Endodermal cell (in vitro differentiated cells): Measurements from ENCODE around the gene CEP20. TPM values are rescaled to one million over a fixed set of nuclear protein-coding genes. Genes with fewer than 3 reads are reported as not detected.

Source experiments
- DNase-seq: peaks from one replicate; pipeline ENCODE4 v3.0.0-alpha.2; 2017
- H3K27ac ChIP-seq: 2 replicates; pipeline ENCODE4 v1.5.1; 2013; ENCODE audit warnings: mild to moderate bottlenecking, low read depth, low read length, moderate library complexity
- H3K27me3 ChIP-seq: 2 replicates; pipeline ENCODE4 v1.6.1; 2013; ENCODE audit warnings: mild to moderate bottlenecking, low read length, moderate library complexity; ENCODE audit not compliant: insufficient read depth, control insufficient read depth, poor library complexity, severe bottlenecking
- H3K36me3 ChIP-seq: 2 replicates; pipeline ENCODE4 v1.7.0; 2013; ENCODE audit warnings: mild to moderate bottlenecking, low read length, moderate library complexity; ENCODE audit not compliant: control insufficient read depth, insufficient read depth
- H3K4me1 ChIP-seq: one replicate; pipeline ENCODE4 v1.7.0; 2013; ENCODE audit warnings: low read length; ENCODE audit not compliant: control insufficient read depth, insufficient read depth
- H3K4me3 ChIP-seq: 2 replicates; pipeline ENCODE4 v1.5.1; 2013; ENCODE audit warnings: mild to moderate bottlenecking, low read length, moderate library complexity
- H3K9ac ChIP-seq: 2 replicates; pipeline ENCODE4 v1.6.1; 2013; ENCODE audit warnings: mild to moderate bottlenecking, low read length, moderate library complexity; ENCODE audit not compliant: poor library complexity, severe bottlenecking; ENCODE audit errors: extremely low read depth
- H3K9me3 ChIP-seq: 2 replicates; pipeline ENCODE4 v1.6.1; 2013; ENCODE audit warnings: mild to moderate bottlenecking, low read length, moderate library complexity; ENCODE audit not compliant: control insufficient read depth
- H3K27ac Mint-ChIP-seq: 2 replicates; pipeline ENCODE4 v1.8.0; 2020; ENCODE audit warnings: mixed read lengths
- H3K27me3 Mint-ChIP-seq: 2 replicates; pipeline ENCODE4 v1.8.0; 2021; ENCODE audit warnings: mild to moderate bottlenecking, mixed read lengths; ENCODE audit not compliant: insufficient read depth
- H3K36me3 Mint-ChIP-seq: 2 replicates; pipeline ENCODE4 v1.8.0; 2020; ENCODE audit warnings: low read depth, mixed read lengths
- H3K4me1 Mint-ChIP-seq: 2 replicates; pipeline ENCODE4 v1.8.0; 2020; ENCODE audit warnings: mixed read lengths
- H3K4me3 Mint-ChIP-seq: 2 replicates; pipeline ENCODE4 v1.8.0; 2020; ENCODE audit warnings: mild to moderate bottlenecking, moderate library complexity, mixed read lengths
- H3K9me3 Mint-ChIP-seq: 2 replicates; pipeline ENCODE4 v1.8.0; 2020; ENCODE audit warnings: mild to moderate bottlenecking, mixed read lengths
- WGBS, 2 experiments: methylation state at CpG; one replicate each; pipeline versions ENCODE4 v1.1.5 to v1.1.7; 2013; ENCODE audit warnings: missing lambda C conversion rate in 2 of 2, mixed read lengths in 1 of 2; ENCODE audit not compliant: insufficient coverage in 1 of 2, insufficient read length in 1 of 2; 5-methylcytosine and 5-hydroxymethylcytosine counted together
- total RNA-seq, 2 donors: library from RNA; stranded (reverse); fragmentation: NEBNext Ultra II Directional in 1 of 2; extraction: Animal tissue kit (Norgen Biotek cat#: 25700) in 1 of 2; gene quantifications; 2 replicates in 1 of 2; 3 replicates in 1 of 2; pipeline ENCODE4 v1.2.1, GENCODE V29; 2021
- TF ChIP-seq, protein P1 (sequence below): fragments of 200-600 bp; sonication (generic); conservative IDR thresholded peaks from 2 replicates; pipeline ENCODE4 v1.5.0; 2021; ENCODE audit warnings: antibody characterized with exemption, mild to moderate bottlenecking

The CEP20 gene
- total RNA-seq, 2 donors from 2014 or later = 30.9 to 31.1 TPM

DNA sequence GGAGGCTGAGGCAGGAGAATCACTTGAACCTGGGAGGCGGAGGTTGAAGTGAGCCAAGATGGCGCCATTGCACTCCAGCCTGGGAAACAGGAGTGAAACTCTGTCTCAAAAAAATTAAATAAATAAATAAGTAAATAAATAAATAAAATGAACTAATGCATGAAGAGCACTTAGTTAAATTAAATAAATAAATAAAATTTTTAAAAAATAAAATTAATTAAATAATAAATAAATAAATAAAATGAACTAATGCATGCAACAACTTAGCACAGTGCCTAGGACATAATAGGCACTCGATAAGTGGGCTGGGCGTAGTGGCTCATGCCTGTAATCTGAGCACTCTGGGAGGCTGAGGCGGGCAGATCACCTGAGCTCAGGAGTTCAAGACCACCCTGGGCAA, 15.6 kb upstream of the CEP20 start:
- no peaks in the 10 kb centered on the region for H3K36me3 Mint-ChIP-seq
- Histone ChIP-seq H3K9me3 (no peaks in the 10 kb centered on the region), H3K9ac (no peak overlapping the region), H3K4me1 (no peaks in the 10 kb centered on the region), H3K27ac (no peak overlapping the region), H3K4me3 (no peak overlapping the region), H3K36me3 (no peaks in the 10 kb centered on the region), H3K27me3 (no peaks in the 10 kb centered on the region)
- no peak overlapping the region for H3K4me3 Mint-ChIP-seq
- H3K9me3 Mint-ChIP-seq = no peaks in the 10 kb centered on the region
- no peak overlapping the region for H3K27ac Mint-ChIP-seq
- no peak for DNase-seq
- H3K4me1 Mint-ChIP-seq = no peaks in the 10 kb centered on the region
- TF ChIP-seq, protein P1, sequence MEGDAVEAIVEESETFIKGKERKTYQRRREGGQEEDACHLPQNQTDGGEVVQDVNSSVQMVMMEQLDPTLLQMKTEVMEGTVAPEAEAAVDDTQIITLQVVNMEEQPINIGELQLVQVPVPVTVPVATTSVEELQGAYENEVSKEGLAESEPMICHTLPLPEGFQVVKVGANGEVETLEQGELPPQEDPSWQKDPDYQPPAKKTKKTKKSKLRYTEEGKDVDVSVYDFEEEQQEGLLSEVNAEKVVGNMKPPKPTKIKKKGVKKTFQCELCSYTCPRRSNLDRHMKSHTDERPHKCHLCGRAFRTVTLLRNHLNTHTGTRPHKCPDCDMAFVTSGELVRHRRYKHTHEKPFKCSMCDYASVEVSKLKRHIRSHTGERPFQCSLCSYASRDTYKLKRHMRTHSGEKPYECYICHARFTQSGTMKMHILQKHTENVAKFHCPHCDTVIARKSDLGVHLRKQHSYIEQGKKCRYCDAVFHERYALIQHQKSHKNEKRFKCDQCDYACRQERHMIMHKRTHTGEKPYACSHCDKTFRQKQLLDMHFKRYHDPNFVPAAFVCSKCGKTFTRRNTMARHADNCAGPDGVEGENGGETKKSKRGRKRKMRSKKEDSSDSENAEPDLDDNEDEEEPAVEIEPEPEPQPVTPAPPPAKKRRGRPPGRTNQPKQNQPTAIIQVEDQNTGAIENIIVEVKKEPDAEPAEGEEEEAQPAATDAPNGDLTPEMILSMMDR = no peak
- 86 to 98% methylated on average over 3 to 4 of the region's 5 CpGs for WGBS, 2 experiments
- H3K27me3 Mint-ChIP-seq = peaks cover 4% of the 10 kb centered on the region

DNA sequence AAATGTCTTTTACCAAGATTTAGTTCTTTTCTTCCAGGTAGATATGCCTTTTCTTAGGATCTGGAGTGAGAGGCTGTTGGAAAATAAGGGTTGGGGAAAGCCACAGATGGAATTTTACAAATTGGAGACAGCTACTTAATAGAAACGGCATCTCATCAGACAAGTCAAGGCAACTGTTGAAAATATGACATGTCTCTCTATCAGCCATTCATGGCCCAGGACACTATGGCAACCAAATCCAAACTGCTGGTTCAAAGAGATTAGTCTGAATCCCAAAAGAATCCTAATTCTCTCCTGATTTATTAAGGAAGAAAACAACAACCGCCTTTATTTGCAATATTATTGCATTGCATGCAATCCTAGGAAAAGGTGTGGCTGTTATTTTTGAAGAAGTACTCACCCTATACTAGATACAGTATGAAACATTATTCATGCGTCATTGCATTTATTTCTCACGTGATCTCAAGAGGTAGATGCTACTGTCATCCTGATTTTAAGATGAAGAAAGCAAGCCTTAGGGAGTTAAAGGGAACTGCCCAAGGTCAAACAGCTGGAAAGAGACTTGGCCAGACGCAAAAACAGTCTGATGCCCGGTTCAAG, 12.6 kb upstream of the CEP20 start:
- no peaks in the 10 kb centered on the region for H3K9me3 ChIP-seq
- peaks cover 3% of the 10 kb centered on the region for H3K27me3 Mint-ChIP-seq
- H3K4me1 Mint-ChIP-seq = no peaks in the 10 kb centered on the region
- no peaks in the 10 kb centered on the region for H3K27me3 ChIP-seq
- no peaks in the 10 kb centered on the region for H3K36me3 Mint-ChIP-seq
- no peaks in the 10 kb centered on the region for H3K9me3 Mint-ChIP-seq
- no peaks in the 10 kb centered on the region for H3K4me1 ChIP-seq
- no peak for DNase-seq
- H3K27ac ChIP-seq = no peak overlapping the region
- no peak overlapping the region for H3K4me3 Mint-ChIP-seq
- H3K36me3 ChIP-seq = no peaks in the 10 kb centered on the region
- no peak overlapping the region for H3K27ac Mint-ChIP-seq
- WGBS, 2 experiments = 92 to 95% methylated on average over 5 to 6 of the region's 6 CpGs
- no peak overlapping the region for H3K9ac ChIP-seq
- TF ChIP-seq, protein P1 = no peak
- no peak overlapping the region for H3K4me3 ChIP-seq

DNA sequence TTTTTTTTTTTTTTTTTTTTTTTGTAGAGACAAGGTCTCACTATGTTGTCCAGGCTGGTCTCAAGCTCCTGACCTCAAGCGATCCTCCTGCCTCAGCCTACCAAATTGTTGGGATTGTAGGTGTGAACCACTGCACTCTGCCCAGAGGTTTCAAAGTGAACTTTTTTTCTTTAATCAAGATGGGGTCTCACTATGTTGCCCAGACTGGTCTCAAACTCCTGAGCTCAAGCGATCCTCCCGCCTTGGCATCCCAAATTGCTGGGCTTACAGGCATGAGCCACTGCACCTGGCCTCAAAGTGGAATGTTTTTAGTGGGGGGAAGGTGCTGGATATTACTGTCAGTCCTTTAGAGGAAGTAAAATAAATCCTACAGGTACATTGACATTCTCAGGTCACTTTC, 12.0 kb upstream of the CEP20 start:
- Histone ChIP-seq H3K4me1 (no peaks in the 10 kb centered on the region), H3K36me3 (no peaks in the 10 kb centered on the region), H3K9me3 (no peaks in the 10 kb centered on the region), H3K4me3 (no peak overlapping the region), H3K27ac (no peak overlapping the region), H3K27me3 (no peaks in the 10 kb centered on the region), H3K9ac (no peak overlapping the region)
- Mint-ChIP-seq H3K27ac (no peak overlapping the region), H3K4me1 (no peaks in the 10 kb centered on the region), H3K4me3 (no peak overlapping the region), H3K27me3 (no peaks in the 10 kb centered on the region), H3K9me3 (no peaks in the 10 kb centered on the region), H3K36me3 (no peaks in the 10 kb centered on the region)
- 94% methylated on average over 3 of the region's 3 CpGs; no CpG with 5 or more reads in 1 of the 2 experiments for WGBS, 2 experiments
- no peak for DNase-seq
- TF ChIP-seq, protein P1 = no peak
